ENCODE measurements around the gene CEBPB.

GRCh38 chr20:50185426-50185825, 5.2 kb upstream of the CEBPB start:
- TF ChIP-seq USF1 (IDR thresholded peaks at IDR 0.05) (no peak), REST (IDR thresholded peaks at IDR 0.05; ENCODE audit: low read depth) (no peak), MAX (IDR thresholded peaks at IDR 0.05) (no peak), NFIC (IDR thresholded peaks at IDR 0.05) (no peak), EP300 (IDR thresholded peaks at IDR 0.05; ENCODE audit: borderline replicate concordance) (no peak), CREB1 (IDR thresholded peaks at IDR 0.05; ENCODE audit: low read depth) (no peak), YY1 (IDR thresholded peaks at IDR 0.05; ENCODE audit: low read depth) (no peak), TCF12 (IDR thresholded peaks at IDR 0.05; ENCODE audit: low read depth) (no peak), CEBPB (IDR thresholded peaks at IDR 0.05) (no peak)

All from Ishikawa (cell line).